LNCaP clone FGC (cell line): ENCODE data around the gene HPS5.

Source experiments
- DNase-seq: peaks from one replicate; pipeline ENCODE4 v3.0.0-alpha.2; 2011; ENCODE audit warnings: low read depth
- H3K4me3 ChIP-seq: 2 replicates; pipeline ENCODE4 v1.5.1; 2011; ENCODE audit warnings: mild to moderate bottlenecking, low read depth, low read length, control low read depth
- CTCF ChIP-seq: IDR thresholded peaks from 2 replicates; pipeline ENCODE4 v1.5.1; 2012; ENCODE audit warnings: mild to moderate bottlenecking; ENCODE audit not compliant: control insufficient read depth, insufficient read depth; ENCODE audit errors: extremely low read depth

Gene HPS5

GRCh38 chr11:18319914-18320313, 2.0 kb downstream of the HPS5 start:
- no peak for TF ChIP-seq CTCF
- no peak overlapping the region for H3K4me3 ChIP-seq
- no peak for DNase-seq

GRCh38 chr11:18317551-18317950, 4.4 kb downstream of the HPS5 start:
- TF ChIP-seq CTCF = no peak
- no peak for DNase-seq
- H3K4me3 ChIP-seq = no peak overlapping the region

GRCh38 chr11:18315893-18316292, 6.0 kb downstream of the HPS5 start:
- no peak overlapping the region for H3K4me3 ChIP-seq
- DNase-seq = no peak
- no peak for TF ChIP-seq CTCF

- no peak for DNase-seq
- no peak for TF ChIP-seq CTCF
- H3K4me3 ChIP-seq = no peak overlapping the region
Measured at GRCh38 chr11:18314784-18315523, 7.0 kb downstream of the HPS5 start.

- DNase-seq = no peak
- TF ChIP-seq CTCF = no peak
- no peak overlapping the region for H3K4me3 ChIP-seq
Measured at GRCh38 chr11:18313965-18314763, 7.8 kb downstream of the HPS5 start.

GRCh38 chr11:18312663-18313420, 9.1 kb downstream of the HPS5 start:
- no peak for DNase-seq
- no peak overlapping the region for H3K4me3 ChIP-seq
- no peak for TF ChIP-seq CTCF
